Neural progenitor cell (in vitro differentiated cells): Measurements from ENCODE around the gene KREMEN2.

Source experiments
- EZH2 ChIP-seq: fragments of 200-600 bp; sonication (generic); IDR thresholded peaks from 2 replicates; pipeline ENCODE4 v1.6.1; 2017; ENCODE audit warnings: antibody characterized with exemption, mild to moderate bottlenecking, moderate library complexity
- TF ChIP-seq, protein P1 (sequence below): fragments of 200-600 bp; sonication (generic); IDR thresholded peaks from 2 replicates; pipeline ENCODE4 v1.5.1; 2017; ENCODE audit warnings: antibody characterized with exemption, mild to moderate bottlenecking

DNA sequence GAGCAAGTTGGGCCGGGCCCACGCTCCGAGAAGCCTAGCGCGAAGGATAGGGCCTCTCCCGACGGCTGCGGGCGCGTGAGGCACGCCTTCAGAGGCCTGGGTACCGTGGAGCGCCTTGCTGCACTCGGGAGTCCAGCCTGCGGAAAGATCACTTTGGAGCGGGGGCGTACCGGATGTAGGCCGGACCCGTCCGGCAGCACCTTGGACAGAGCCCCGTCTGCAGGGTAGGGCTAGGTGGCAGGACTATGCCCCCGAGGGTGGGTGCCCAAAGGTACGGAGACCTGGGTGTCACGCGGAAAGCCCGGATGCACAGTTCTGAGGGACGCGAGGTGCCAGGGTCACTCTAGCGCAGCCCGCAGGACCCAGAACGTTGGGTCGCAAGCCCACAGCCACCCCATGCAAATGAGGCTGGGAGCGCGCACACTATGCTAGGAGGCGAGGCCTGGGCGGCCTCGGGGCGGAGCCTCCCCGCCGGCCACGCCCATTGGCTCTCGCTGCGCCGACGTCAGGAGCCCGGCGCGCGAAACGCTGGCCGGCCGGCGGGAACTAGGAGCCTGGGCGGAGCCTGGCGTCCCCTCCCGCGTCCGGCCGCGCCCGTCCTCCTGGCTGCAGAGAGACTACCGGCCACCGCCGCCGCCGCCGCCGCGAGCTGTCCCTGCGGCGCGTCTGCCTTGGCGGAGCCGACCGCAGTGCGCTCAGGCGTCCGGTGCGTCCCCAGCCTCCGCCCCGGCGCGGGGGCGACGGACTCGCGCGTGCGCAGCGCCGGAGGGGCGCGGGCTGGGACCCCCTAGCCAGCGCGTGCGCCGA is 4.9 kb downstream of the KREMEN2 start, which contains the start of gene PAQR4:
- TF ChIP-seq, protein P1, sequence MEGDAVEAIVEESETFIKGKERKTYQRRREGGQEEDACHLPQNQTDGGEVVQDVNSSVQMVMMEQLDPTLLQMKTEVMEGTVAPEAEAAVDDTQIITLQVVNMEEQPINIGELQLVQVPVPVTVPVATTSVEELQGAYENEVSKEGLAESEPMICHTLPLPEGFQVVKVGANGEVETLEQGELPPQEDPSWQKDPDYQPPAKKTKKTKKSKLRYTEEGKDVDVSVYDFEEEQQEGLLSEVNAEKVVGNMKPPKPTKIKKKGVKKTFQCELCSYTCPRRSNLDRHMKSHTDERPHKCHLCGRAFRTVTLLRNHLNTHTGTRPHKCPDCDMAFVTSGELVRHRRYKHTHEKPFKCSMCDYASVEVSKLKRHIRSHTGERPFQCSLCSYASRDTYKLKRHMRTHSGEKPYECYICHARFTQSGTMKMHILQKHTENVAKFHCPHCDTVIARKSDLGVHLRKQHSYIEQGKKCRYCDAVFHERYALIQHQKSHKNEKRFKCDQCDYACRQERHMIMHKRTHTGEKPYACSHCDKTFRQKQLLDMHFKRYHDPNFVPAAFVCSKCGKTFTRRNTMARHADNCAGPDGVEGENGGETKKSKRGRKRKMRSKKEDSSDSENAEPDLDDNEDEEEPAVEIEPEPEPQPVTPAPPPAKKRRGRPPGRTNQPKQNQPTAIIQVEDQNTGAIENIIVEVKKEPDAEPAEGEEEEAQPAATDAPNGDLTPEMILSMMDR, result no peak
- TF ChIP-seq EZH2, result no peak
